ENCODE results near the gene OR10P1.

DNA sequence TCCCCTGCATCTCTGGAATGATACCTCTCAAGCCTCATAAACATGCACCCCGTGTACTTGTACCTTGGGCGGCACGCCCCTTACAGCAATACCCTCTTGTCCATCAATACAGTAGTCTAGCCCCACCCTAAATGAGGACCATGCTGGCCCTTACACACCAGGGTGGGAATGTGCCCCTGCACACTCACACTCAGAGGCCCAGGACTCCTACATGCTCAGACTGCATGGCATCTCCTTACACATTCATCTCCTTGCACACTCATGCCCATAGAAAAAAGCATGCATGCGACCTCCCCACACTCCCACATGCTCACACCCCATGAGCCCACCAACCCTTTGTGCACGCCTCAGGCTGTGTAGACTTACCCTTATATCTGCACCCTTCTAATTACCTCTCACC lies 49.0 kb downstream of the OR10P1 start:
- TF ChIP-seq, protein P1, sequence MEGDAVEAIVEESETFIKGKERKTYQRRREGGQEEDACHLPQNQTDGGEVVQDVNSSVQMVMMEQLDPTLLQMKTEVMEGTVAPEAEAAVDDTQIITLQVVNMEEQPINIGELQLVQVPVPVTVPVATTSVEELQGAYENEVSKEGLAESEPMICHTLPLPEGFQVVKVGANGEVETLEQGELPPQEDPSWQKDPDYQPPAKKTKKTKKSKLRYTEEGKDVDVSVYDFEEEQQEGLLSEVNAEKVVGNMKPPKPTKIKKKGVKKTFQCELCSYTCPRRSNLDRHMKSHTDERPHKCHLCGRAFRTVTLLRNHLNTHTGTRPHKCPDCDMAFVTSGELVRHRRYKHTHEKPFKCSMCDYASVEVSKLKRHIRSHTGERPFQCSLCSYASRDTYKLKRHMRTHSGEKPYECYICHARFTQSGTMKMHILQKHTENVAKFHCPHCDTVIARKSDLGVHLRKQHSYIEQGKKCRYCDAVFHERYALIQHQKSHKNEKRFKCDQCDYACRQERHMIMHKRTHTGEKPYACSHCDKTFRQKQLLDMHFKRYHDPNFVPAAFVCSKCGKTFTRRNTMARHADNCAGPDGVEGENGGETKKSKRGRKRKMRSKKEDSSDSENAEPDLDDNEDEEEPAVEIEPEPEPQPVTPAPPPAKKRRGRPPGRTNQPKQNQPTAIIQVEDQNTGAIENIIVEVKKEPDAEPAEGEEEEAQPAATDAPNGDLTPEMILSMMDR (conservative IDR thresholded peaks at IDR 0.05; ENCODE audit: low read depth, low read length) = no peak
- TF ChIP-seq FOS (IDR thresholded peaks at IDR 0.05; ENCODE audit: low read depth, low read length) = no peak
- no peak for TF ChIP-seq POLR2A (IDR thresholded peaks at IDR 0.05; ENCODE audit: low read depth, low read length)
- no peak for TF ChIP-seq CEBPB (IDR thresholded peaks at IDR 0.05; ENCODE audit: low read depth, low read length)
- TF ChIP-seq RFX5 (IDR thresholded peaks at IDR 0.05; ENCODE audit: low read depth, low read length) = no peak
- no peak for TF ChIP-seq RAD21 (IDR thresholded peaks at IDR 0.05; ENCODE audit: low read length)
- TF ChIP-seq RCOR1 (IDR thresholded peaks at IDR 0.05; ENCODE audit: insufficient replicate concordance, low read length) = no peak
- TF ChIP-seq, protein P2, sequence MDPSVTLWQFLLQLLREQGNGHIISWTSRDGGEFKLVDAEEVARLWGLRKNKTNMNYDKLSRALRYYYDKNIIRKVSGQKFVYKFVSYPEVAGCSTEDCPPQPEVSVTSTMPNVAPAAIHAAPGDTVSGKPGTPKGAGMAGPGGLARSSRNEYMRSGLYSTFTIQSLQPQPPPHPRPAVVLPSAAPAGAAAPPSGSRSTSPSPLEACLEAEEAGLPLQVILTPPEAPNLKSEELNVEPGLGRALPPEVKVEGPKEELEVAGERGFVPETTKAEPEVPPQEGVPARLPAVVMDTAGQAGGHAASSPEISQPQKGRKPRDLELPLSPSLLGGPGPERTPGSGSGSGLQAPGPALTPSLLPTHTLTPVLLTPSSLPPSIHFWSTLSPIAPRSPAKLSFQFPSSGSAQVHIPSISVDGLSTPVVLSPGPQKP (IDR thresholded peaks at IDR 0.05; ENCODE audit: borderline replicate concordance, low read depth, low read length) = no peak
